Rectal smooth muscle tissue (tissue), 1 donor: Measurements from ENCODE around the gene GPX3.
A peak's percentile ranks its signal among the peaks of the same experiment; 100 is the strongest.

ENCODE experiments used
- H3K27ac ChIP-seq: one replicate; pipeline ENCODE4 v1.7.0; 2013; ENCODE audit warnings: low read depth, low read length, inconsistent platforms
- H3K27me3 ChIP-seq: one replicate; pipeline ENCODE4 v1.7.0; 2013; ENCODE audit warnings: low read length; ENCODE audit not compliant: control insufficient read depth, insufficient read depth
- H3K36me3 ChIP-seq: one replicate; pipeline ENCODE4 v1.7.0; 2013; ENCODE audit warnings: low read length; ENCODE audit not compliant: control insufficient read depth, insufficient read depth
- H3K4me1 ChIP-seq: one replicate; pipeline ENCODE4 v1.7.0; 2013; ENCODE audit warnings: low read length; ENCODE audit not compliant: control insufficient read depth, insufficient read depth
- H3K4me3 ChIP-seq: one replicate; pipeline ENCODE4 v1.7.0; 2013; ENCODE audit warnings: low read length
- H3K9ac ChIP-seq: one replicate; pipeline ENCODE4 v1.7.0; 2013; ENCODE audit warnings: low read length

Gene GPX3

GRCh38 chr5:151018846-151019245 is 1.5 kb upstream of the GPX3 start:
- H3K4me3 ChIP-seq = no peak overlapping the region
- no peak overlapping the region for H3K27ac ChIP-seq
- no peak overlapping the region for H3K9ac ChIP-seq
- H3K36me3 ChIP-seq = no peaks in the 10 kb centered on the region
- H3K27me3 ChIP-seq = no peaks in the 10 kb centered on the region
- no peaks in the 10 kb centered on the region for H3K4me1 ChIP-seq

GRCh38 chr5:151019331-151019730 is 1.1 kb upstream of the GPX3 start:
- H3K9ac ChIP-seq = no peak overlapping the region
- no peaks in the 10 kb centered on the region for H3K27me3 ChIP-seq
- H3K4me3 ChIP-seq = no peak overlapping the region
- H3K4me1 ChIP-seq = no peaks in the 10 kb centered on the region
- no peak overlapping the region for H3K27ac ChIP-seq
- no peaks in the 10 kb centered on the region for H3K36me3 ChIP-seq

- no peaks in the 10 kb centered on the region for H3K27me3 ChIP-seq
- no peaks in the 10 kb centered on the region for H3K36me3 ChIP-seq
- peak overlapping the region; percentile 76 for H3K4me3 ChIP-seq
- no peak overlapping the region for H3K9ac ChIP-seq
- H3K27ac ChIP-seq = no peak overlapping the region
- H3K4me1 ChIP-seq = no peaks in the 10 kb centered on the region
Measured at GRCh38 chr5:151021746-151022145, 1.4 kb downstream of the GPX3 start.

GRCh38 chr5:151022511-151023018 is 2.2 kb downstream of the GPX3 start:
- Histone ChIP-seq H3K4me1 (peaks cover 4% of the 10 kb centered on the region), H3K36me3 (peaks cover 6% of the 10 kb centered on the region), H3K4me3 (peak overlapping the region; percentile 76), H3K9ac (no peak overlapping the region), H3K27me3 (no peaks in the 10 kb centered on the region), H3K27ac (no peak overlapping the region)

- Histone ChIP-seq H3K36me3 (peaks cover 11% of the 10 kb centered on the region), H3K4me1 (peaks cover 4% of the 10 kb centered on the region), H3K27me3 (no peaks in the 10 kb centered on the region), H3K9ac (no peak overlapping the region), H3K27ac (peak overlapping the region; percentile 38), H3K4me3 (peak overlapping the region; percentile 41)
Measured at GRCh38 chr5:151023047-151023615, 2.7 kb downstream of the GPX3 start.

- Histone ChIP-seq H3K27me3 (no peaks in the 10 kb centered on the region), H3K4me1 (peaks cover 4% of the 10 kb centered on the region), H3K4me3 (no peak overlapping the region), H3K9ac (no peak overlapping the region), H3K27ac (no peak overlapping the region), H3K36me3 (peaks cover 16% of the 10 kb centered on the region)
Measured at GRCh38 chr5:151023651-151024050, 3.3 kb downstream of the GPX3 start.

GRCh38 chr5:151024440-151025249 is 4.3 kb downstream of the GPX3 start:
- no peaks in the 10 kb centered on the region for H3K27me3 ChIP-seq
- H3K4me3 ChIP-seq = peak overlapping the region; percentile 33
- H3K36me3 ChIP-seq = peaks cover 24% of the 10 kb centered on the region
- H3K27ac ChIP-seq = no peak overlapping the region
- H3K9ac ChIP-seq = no peak overlapping the region
- H3K4me1 ChIP-seq = peaks cover 5% of the 10 kb centered on the region

- Histone ChIP-seq H3K27me3 (no peaks in the 10 kb centered on the region), H3K9ac (no peak overlapping the region), H3K4me3 (no peak overlapping the region), H3K4me1 (peaks cover 8% of the 10 kb centered on the region), H3K27ac (no peak overlapping the region), H3K36me3 (peaks cover 27% of the 10 kb centered on the region)
Measured at GRCh38 chr5:151025250-151025606, 4.8 kb downstream of the GPX3 start.

GRCh38 chr5:151026088-151026487 is 5.7 kb downstream of the GPX3 start:
- Histone ChIP-seq H3K4me1 (peaks cover 9% of the 10 kb centered on the region), H3K9ac (no peak overlapping the region), H3K27ac (no peak overlapping the region), H3K36me3 (peaks cover 30% of the 10 kb centered on the region), H3K4me3 (no peak overlapping the region), H3K27me3 (no peaks in the 10 kb centered on the region)

- no peaks in the 10 kb centered on the region for H3K27me3 ChIP-seq
- no peak overlapping the region for H3K4me3 ChIP-seq
- H3K36me3 ChIP-seq = peaks cover 34% of the 10 kb centered on the region
- no peak overlapping the region for H3K27ac ChIP-seq
- H3K9ac ChIP-seq = no peak overlapping the region
- H3K4me1 ChIP-seq = peaks cover 9% of the 10 kb centered on the region
Measured at GRCh38 chr5:151026679-151027078, 6.3 kb downstream of the GPX3 start.

- Histone ChIP-seq H3K4me1 (peaks cover 9% of the 10 kb centered on the region), H3K27me3 (no peaks in the 10 kb centered on the region), H3K36me3 (peaks cover 44% of the 10 kb centered on the region), H3K4me3 (no peak overlapping the region), H3K27ac (no peak overlapping the region), H3K9ac (no peak overlapping the region)
Measured at GRCh38 chr5:151027961-151028479, 7.6 kb downstream of the GPX3 start.

- Histone ChIP-seq H3K4me1 (peaks cover 9% of the 10 kb centered on the region), H3K27me3 (no peaks in the 10 kb centered on the region), H3K27ac (no peak overlapping the region), H3K9ac (no peak overlapping the region), H3K4me3 (no peak overlapping the region), H3K36me3 (peaks cover 49% of the 10 kb centered on the region)
Measured at GRCh38 chr5:151028717-151029116, 8.3 kb downstream of the GPX3 start.
